Ishikawa (cell line): ENCODE measurements around the gene ACCS.

Source experiments
- CEBPB ChIP-seq: IDR thresholded peaks from 2 replicates; pipeline ENCODE4 v1.6.1; 2012
- CREB1 ChIP-seq: IDR thresholded peaks from 2 replicates; pipeline ENCODE4 v1.6.1; 2012; ENCODE audit warnings: low read depth
- FOXM1 ChIP-seq: IDR thresholded peaks from 2 replicates; pipeline ENCODE4 v1.6.1; 2012; ENCODE audit warnings: low read depth, borderline replicate concordance
- TAF1 ChIP-seq: IDR thresholded peaks from 2 replicates; pipeline ENCODE4 v1.6.1; 2012; ENCODE audit warnings: low read depth, mild to moderate bottlenecking
- YY1 ChIP-seq: IDR thresholded peaks from 2 replicates; pipeline ENCODE4 v1.6.1; 2012; ENCODE audit warnings: low read depth
- TF ChIP-seq, protein P1 (sequence below): IDR thresholded peaks from 2 replicates; pipeline ENCODE4 v1.6.1; 2012

DNA sequence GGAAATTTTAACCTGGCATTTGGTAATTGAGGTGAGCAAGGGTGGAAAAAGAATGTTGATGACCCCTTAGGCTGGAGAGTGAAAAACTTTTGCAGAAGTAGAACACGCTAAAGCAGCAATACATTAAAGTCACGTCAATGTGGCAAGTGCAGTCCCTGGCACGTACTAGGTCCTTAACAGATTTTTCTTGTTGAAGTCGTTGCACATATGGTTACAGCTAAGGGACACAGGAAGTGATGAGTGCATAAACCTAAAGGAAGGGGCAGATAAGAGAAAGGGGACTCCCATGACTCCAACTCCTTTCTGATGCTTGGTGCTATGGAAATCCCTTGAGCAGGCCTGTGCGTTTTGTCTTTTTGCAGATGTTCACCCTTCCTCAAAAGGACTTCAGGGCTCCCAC lies 1.2 kb downstream of the ACCS start:
- TF ChIP-seq TAF1 (no peak), CEBPB (no peak), CREB1 (no peak), YY1 (no peak), FOXM1 (no peak)
- TF ChIP-seq, protein P1, sequence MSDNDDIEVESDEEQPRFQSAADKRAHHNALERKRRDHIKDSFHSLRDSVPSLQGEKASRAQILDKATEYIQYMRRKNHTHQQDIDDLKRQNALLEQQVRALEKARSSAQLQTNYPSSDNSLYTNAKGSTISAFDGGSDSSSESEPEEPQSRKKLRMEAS = no peak
